GM12864 (cell line): Measurements from ENCODE around the gene C14orf119.
A peak's percentile ranks its signal among the peaks of the same experiment; 100 is the strongest.

Source experiments
- DNase-seq: peaks from one replicate; pipeline ENCODE4 v3.0.0-alpha.2; 2011; ENCODE audit warnings: low read depth
- H3K4me3 ChIP-seq: 2 replicates; pipeline ENCODE4 v1.5.1; 2011; ENCODE audit warnings: mild to moderate bottlenecking, low read depth, low read length, control low read depth
- TF ChIP-seq, protein P1 (sequence below): IDR thresholded peaks from 2 replicates; pipeline ENCODE4 v1.5.1; 2011; ENCODE audit warnings: low read depth, mild to moderate bottlenecking, moderate library complexity, low read length, control low read depth, inconsistent platforms; ENCODE audit errors: missing control alignments

Gene C14orf119

DNA sequence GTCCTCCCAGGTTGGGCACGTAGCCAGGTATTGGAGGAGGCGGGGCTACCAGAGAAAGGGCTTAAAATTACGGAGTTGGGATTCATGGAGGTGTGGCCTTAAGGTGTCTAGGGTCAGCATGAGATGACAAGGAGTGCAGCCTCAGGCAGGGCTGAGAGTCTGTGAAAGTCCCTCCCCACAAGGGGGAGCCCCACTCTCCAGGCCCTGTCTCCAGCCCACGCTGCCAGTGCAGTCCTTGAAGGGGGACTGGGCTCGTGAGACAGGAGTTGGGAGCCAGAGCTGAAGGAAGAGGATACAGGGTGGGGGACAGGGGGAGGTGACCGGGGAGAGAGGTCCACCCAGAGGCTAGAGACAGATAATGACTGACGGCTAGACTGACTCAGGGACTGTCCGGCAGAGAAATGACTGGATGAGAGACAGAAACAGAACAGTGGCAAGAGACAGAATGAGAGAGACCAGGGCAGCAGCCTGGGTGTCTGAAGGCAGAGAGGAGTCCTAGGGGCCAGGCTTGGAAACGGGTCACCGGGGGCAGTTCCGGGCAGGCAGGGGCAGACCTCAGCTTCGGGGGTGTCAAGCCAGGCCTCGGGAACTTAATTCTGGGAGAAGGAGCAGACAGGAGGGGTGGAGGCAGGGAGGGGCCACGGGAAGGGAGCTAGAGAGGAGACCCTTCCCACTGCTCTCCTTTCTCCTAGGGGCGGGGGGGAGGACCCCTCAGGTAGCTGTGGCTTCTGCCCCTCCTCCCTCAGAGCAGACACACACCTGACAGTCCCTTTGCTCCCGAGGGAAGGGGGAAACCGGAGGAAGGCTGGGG is 39.0 kb upstream of the C14orf119 start:
- TF ChIP-seq, protein P1, sequence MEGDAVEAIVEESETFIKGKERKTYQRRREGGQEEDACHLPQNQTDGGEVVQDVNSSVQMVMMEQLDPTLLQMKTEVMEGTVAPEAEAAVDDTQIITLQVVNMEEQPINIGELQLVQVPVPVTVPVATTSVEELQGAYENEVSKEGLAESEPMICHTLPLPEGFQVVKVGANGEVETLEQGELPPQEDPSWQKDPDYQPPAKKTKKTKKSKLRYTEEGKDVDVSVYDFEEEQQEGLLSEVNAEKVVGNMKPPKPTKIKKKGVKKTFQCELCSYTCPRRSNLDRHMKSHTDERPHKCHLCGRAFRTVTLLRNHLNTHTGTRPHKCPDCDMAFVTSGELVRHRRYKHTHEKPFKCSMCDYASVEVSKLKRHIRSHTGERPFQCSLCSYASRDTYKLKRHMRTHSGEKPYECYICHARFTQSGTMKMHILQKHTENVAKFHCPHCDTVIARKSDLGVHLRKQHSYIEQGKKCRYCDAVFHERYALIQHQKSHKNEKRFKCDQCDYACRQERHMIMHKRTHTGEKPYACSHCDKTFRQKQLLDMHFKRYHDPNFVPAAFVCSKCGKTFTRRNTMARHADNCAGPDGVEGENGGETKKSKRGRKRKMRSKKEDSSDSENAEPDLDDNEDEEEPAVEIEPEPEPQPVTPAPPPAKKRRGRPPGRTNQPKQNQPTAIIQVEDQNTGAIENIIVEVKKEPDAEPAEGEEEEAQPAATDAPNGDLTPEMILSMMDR = peak; percentile 92
- DNase-seq = no peak
- no peak overlapping the region; the same call in 1 of the 2 replicates for H3K4me3 ChIP-seq

DNA sequence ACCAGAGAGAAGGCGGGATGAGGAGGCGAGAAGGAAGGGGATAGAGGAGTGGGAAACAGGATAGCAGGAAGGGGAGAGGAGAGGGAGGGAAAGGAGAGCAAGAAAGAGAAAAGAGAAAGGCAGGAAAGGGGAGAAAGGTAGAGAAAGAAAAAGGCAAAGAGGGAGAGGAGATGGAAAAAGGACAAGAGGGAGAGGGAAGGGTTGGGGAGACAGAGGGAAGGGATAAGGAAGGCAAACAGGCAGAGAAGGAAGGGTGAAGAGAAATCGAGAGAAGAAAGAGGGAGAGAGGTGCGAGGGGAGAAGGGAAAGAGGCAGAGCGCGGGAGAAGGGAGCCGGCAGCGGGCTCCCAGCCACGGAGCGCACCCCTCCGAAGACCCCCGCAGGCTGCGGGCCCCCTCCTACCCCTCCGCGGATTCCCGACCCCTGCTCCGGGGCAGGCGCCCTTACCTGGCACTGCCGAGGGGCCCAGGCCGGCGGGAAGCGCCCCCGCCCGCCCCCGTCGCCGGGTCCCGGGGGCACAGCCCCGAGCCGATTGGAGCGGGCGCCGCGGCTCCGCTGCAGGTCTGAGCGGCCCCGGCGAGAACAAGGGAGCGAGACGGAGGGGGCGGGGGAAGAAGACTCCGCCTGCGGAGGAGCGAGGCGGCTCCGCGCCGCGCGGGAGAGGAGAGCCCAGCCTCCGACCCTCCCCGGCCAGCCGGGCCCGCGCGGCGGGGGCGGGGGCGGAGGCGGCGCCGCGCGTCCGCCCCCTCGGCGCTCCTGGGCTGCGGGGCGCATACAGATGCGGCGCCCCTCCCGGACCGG is 38.1 kb upstream of the C14orf119 start, which contains the start of gene CDH24:
CDH24 (minus strand) TSS at position 565 of the 801 bp plus-strand sequence. CDS start 1,787 bp downstream, outside the sequence.
- no peak for DNase-seq
- H3K4me3 ChIP-seq = peak within 1 kb of the TSS; percentile 42
- TF ChIP-seq, protein P1 = no peak

DNA sequence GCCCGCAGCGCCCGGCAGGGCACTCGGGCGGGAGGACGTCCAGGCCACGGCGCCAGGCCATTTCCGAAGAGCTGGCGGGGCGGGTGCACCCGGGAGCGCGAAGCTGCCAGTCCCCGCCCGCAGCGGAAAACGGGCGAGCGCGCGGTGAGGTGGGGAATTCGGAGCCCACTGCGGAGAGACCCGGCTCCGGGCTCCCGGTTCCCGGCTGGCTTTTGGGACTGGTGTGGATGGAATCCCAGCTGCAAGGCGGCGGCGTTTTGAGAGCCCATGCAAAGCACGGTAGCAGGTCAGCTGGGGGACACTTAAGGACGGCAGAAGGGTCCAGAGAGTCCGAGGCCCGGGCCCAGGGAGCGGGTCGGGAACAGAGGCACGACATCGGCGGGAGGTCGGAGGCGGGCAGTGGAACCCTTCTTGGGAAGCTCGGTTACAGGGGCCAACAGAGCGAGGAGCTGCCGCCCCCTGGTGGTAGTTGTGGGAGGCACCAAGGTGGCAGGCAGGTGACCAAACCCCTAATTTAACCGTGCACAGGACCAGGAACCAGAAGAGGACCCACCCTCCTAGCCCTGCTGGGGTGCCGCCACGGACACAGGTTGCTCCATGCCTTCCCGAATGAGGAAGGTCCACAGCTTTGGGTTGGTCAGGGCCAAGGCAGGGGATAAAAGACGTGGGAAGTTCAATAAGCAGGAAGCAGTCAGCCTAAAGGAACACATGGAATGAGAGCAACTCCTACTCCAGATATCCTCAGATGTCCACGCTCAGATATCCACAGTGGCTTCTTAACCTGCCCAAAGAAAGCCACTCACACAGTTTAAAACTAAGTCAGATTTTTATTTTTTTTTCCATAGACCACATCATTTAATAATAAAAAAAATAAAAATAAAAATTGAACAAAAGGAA is 37.3 kb upstream of the C14orf119 start:
- peak; percentile 59 for DNase-seq
- TF ChIP-seq, protein P1 = peak; percentile 97
- peak overlapping the region; percentile 42 for H3K4me3 ChIP-seq

DNA sequence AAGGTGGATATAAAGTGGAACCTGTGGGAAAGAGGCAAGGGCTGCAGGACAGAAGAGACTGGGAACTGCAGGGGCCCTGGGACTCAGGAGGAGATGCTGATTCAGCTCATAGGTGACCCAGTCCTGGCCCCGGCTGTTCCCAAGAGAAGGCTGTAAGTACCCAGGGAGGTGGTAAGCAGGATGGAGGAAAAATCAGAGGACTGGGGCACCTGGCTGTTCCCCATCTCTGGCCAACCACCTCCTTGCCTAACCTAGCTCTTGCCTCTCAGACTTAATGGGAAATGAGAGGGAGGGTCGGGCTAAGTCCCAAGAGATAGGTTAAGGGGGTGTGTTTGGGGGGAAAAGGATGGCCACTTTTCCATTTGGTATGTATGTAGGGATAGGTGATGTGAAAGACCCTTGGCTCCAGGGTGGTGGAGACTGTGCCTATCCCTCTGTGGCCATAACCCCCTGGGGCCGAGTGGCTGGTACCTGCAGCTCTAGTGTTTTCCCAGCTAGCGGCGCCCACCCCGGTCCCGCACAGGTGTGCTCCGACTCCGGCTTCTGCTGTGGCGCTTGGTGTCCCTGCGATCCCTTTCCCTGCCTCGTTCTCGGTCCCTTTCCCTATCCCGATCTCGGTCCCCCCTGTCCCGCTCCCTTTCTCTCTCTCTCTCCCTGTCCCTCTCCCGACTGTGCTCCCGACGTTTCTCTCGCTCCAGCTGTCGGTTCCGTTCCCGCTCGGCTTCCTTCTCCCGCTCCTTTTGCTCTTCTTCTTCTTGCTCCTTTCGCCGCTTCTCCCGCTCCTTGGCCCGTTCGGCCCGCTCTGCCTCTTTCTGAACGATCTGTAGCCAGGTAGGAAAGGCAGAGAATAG is 36.4 kb upstream of the C14orf119 start:
- no peak for DNase-seq
- TF ChIP-seq, protein P1 = no peak
- H3K4me3 ChIP-seq = no peak overlapping the region

GRCh38 chr14:23060536-23061260 is 34.6 kb upstream of the C14orf119 start:
- no peak overlapping the region for H3K4me3 ChIP-seq
- no peak for DNase-seq
- TF ChIP-seq, protein P1 = no peak
